Stimulated activated CD8-positive, alpha-beta memory T cell treated with anti-CD3 and anti-CD28 coated beads, Interleukin-7, amount 100 ng/mL, for 1 hour (primary cell): ENCODE data around the gene NIBAN1.
"Not testable (repeated sequence)": the region's sequence is repeated elsewhere in the genome, so short reads cannot be mapped to it uniquely, and the experiment has no call there.

ENCODE experiments used
- DNase-seq, 2 donors: peaks; one replicate each; pipeline ENCODE4 v3.0.0-alpha.2; 2020; ENCODE audit warnings: low read depth in 2 of 2

Gene NIBAN1, protein sequence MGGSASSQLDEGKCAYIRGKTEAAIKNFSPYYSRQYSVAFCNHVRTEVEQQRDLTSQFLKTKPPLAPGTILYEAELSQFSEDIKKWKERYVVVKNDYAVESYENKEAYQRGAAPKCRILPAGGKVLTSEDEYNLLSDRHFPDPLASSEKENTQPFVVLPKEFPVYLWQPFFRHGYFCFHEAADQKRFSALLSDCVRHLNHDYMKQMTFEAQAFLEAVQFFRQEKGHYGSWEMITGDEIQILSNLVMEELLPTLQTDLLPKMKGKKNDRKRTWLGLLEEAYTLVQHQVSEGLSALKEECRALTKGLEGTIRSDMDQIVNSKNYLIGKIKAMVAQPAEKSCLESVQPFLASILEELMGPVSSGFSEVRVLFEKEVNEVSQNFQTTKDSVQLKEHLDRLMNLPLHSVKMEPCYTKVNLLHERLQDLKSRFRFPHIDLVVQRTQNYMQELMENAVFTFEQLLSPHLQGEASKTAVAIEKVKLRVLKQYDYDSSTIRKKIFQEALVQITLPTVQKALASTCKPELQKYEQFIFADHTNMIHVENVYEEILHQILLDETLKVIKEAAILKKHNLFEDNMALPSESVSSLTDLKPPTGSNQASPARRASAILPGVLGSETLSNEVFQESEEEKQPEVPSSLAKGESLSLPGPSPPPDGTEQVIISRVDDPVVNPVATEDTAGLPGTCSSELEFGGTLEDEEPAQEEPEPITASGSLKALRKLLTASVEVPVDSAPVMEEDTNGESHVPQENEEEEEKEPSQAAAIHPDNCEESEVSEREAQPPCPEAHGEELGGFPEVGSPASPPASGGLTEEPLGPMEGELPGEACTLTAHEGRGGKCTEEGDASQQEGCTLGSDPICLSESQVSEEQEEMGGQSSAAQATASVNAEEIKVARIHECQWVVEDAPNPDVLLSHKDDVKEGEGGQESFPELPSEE

GRCh38 chr1:184974056-184974836, at the start of gene NIBAN1:
TSS of gene NIBAN1 (minus strand) at chr1:184974508. CDS start at chr1:184974356, 152 bp downstream.
- DNase-seq: peak; percentile 36 to 38

DNA sequence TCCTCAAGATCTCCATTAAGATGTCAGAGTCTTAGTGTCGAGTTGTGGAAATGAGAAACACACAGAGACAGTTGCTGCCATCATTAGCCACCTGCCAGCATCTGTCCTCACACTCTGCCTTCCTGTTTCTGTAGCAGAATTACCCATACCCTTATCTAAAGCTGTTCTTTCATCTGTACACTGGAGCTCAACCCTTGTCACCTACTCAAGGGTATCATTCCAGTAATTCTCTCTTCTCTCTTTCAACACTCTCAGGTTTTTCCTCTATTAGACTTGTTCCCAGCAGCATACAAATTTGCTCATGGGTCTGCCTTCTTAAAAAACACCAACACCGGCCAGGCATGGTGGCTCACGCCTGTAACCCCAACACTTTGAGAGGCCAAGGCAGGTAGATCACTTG, 43.7 kb upstream of the NIBAN1 start:
- no peak for DNase-seq

- no peak for DNase-seq
Measured at GRCh38 chr1:185017338-185017737, 43.0 kb upstream of the NIBAN1 start.

GRCh38 chr1:185016880-185017279, 42.6 kb upstream of the NIBAN1 start:
- DNase-seq: no peak

- no peak for DNase-seq
Measured at GRCh38 chr1:185015631-185016030, 41.3 kb upstream of the NIBAN1 start.

DNA sequence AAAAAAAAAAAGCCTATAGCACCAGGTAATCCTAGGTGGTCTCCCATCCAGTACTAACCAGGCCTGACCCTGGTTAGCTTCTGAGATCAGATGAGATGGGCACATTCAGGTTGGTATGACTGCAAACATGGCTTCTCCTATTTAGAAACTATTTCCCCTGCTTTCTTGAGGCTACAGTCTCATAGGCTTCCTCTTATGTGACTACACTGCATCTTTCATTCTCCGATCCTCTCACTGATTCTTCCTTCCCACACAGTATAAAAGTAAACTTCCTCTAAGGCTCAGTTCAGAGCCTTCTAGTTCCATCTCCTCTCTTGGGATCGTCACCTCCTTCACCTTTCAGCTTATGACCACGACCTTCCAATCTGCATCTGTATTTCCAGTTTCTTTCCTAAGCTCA, 40.6 kb upstream of the NIBAN1 start:
- DNase-seq: no peak

GRCh38 chr1:185010361-185010760, 36.1 kb upstream of the NIBAN1 start:
- no peak for DNase-seq

DNA sequence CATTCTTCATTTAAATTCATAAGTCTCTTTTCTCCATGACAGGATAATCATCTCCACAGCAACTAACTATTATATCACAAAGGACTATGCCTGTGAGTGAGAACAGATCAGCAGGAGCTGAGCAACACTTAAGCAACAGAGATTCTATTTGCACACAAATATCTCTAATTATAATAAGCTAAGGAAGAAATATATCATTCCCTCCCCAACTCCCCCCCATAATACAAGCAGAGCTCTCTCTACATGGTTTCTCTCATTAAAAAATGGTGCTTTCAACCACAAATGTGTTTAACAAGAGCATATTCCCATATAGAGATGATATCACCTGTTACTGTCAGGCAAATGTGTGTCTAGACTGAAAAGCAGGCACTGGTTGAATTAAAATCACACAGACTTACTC, 34.5 kb upstream of the NIBAN1 start:
- DNase-seq: no peak

GRCh38 chr1:185001312-185001880, 27.1 kb upstream of the NIBAN1 start:
- not testable (repeated sequence) for DNase-seq

GRCh38 chr1:184999974-185000373, 25.7 kb upstream of the NIBAN1 start:
- not testable (repeated sequence) for DNase-seq

DNA sequence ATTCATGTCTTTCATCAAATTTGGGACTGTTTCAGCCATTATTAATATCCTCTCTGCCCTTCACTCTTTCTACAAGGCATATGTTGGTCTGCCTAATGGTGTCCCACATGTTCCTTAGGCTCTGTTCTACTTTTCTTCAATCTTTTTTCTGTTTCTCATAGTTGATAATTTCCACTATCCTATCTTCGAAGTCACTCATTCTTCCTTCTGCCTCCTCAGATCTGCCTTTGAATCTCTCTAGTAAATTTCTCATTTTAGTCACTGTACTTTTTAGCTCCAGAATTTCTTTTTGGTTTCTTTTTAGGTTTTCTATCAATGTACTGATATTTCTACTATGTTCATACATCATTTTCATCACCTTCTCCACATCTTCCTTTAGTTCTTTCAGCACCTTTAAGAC, 20.0 kb upstream of the NIBAN1 start:
- no peak for DNase-seq

DNA sequence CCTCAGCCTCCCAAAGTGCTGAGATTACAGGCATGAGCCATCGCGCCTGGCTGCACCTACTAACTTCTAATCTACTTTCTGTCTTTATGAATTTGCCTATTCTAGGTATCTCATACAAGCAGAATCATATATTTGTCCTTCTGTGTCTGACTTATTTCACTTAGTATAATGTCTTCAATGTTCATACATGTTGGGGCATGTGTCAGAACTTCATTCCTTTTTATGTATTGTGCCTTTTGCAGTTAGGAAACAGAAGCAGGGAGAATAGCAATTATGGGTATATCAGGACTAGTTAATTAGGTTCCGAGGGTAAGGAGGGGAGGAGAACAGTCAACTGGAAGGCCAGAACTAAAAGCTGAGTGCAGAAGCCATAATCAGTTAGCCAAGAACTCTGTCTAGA, 18.0 kb upstream of the NIBAN1 start:
- DNase-seq: no peak

DNA sequence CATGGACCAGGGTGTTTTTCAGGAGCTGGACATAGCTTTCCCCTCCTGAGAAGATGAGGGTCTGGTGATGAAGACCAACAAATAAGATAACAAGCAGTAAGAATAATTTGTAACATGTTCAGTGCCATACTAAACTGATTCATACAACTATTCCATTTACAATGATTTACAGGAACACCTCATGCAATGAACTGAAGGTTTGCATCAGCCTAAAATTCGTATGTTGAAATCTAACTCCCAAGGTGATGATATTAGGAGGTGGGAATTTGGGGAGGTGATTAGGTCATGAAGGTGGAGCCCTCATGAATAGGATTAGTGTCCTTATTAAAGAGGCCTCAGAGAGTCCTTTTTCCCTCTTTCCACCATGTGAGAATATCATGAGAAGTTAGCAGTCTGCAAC, 15.9 kb upstream of the NIBAN1 start:
- DNase-seq: no peak

DNA sequence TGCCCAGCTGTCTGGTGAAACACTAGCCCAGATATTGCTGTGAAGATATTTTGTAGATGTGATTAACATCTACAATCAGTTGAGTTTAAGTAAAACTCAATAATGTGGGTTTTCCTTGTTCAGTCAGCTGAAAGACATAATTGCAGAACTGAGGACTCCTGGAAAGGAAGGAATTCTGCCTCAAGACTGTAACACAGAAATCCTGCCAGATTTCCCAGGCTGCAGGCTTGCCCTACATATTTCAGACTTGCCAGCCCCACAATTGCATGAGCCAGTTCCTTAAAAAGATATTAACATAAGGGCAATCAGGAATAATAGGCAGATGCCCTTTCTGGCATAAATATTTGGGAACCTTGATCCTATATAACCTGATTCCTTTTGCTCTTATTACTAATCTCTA, 14.2 kb upstream of the NIBAN1 start:
- DNase-seq: no peak

- no peak for DNase-seq
Measured at GRCh38 chr1:184987696-184988095, 13.4 kb upstream of the NIBAN1 start.

DNA sequence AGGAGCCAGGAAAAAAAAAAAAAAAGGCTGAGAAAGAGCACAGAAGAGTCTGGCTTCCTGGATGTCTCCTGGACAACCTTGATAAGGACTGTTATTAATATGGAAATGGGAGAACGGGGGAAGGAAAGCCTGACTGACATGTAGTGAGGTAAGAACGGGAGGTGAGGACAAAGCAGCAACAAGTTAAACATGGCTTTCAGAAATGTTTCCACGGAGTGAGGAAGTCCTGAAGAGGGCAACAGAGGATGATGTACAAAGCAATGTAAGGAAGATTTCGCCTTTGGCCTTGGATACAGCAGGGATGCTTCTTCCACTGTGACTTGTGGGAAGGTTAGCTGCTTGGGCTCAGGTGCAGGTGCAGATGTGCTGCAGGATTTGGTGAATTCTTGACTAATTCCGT, 11.9 kb upstream of the NIBAN1 start:
- DNase-seq: no peak

DNA sequence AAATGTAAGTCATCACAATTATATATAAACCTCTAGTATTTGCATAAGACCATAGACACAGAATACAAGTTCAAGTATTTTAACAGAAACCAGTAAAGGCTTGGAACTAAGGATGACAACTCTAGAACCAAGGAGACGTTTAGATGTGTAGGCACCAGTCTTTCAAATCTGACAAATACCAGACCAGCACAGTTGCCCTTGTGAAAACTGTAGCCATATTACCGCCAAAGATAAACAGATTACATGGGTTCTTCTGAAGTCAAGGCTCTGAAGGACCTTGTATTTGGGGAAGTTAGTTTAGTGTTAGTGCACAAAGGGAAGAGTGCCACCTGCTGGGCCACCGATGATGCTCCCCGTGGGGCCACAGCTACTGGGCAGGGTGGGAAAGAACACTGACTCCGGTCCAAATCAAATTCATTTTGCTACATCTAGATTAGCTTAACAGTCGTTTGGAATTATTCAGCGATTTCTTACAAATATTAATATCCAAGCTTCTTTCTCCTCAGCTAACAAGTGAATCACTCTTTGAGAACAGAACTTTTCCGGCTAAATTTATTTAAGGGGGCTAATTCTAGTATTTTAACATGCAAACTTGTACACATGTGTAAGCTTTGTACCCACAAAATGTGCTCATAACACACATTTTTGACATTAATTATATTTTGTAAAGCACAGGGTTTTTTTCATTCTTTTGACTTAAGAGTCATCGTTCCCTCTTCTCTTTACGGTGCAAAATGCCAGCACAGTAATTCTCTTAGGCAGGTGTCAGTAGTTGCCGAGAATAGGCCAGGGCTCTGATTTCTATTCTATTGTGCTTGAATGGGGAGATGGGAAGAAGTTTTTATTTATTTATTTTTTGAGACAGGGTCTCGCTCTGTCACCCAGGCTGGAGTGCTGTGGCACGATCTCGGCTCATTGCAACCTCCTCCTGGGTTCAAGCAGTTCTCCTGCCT, 8.0 kb upstream of the NIBAN1 start:
- DNase-seq: peak; percentile 61 to 66

- DNase-seq: no peak
Measured at GRCh38 chr1:184980726-184981125, 6.4 kb upstream of the NIBAN1 start.

DNA sequence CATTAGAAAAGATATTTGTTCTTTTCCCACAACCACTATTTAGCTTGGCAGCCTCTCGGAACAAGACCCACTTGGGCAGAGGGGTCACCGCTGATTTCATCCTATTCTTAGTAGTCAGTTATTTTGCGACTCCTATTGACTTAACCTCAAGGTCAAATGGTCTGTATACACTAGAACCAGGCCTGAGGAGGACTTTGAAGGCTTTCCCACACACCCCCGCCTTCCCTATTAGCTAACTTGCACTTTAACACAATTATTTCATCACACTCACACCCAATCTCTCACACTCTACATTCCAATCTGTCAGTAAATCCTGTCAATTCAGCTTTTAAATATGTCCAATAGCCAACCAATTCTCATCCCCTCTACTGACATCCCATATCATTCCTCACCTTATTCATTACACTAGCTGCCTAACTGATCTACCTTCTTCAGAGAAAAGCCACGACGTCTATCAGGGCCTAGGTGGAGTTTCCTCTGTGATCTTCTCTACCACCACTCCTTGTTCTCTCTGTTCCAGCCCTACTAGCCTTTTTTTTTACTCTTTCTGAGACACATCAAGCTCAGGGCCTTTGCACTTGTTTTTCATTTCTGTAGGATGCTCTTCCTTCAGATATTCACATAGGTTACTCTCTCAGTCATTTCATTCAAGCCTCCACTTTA, 1.0 kb upstream of the NIBAN1 start:
- no peak for DNase-seq

- DNase-seq: no peak
Measured at GRCh38 chr1:184974837-184975115, 468 bp upstream of the NIBAN1 start.
